GM18526 (cell line): ENCODE results near the gene UBASH3A.

ENCODE experiments used
- POLR2A ChIP-seq: IDR thresholded peaks from 3 replicates; pipeline ENCODE4 v1.6.1; 2011; ENCODE audit not compliant: insufficient read length; ENCODE audit errors: extremely low read depth

Gene UBASH3A

DNA sequence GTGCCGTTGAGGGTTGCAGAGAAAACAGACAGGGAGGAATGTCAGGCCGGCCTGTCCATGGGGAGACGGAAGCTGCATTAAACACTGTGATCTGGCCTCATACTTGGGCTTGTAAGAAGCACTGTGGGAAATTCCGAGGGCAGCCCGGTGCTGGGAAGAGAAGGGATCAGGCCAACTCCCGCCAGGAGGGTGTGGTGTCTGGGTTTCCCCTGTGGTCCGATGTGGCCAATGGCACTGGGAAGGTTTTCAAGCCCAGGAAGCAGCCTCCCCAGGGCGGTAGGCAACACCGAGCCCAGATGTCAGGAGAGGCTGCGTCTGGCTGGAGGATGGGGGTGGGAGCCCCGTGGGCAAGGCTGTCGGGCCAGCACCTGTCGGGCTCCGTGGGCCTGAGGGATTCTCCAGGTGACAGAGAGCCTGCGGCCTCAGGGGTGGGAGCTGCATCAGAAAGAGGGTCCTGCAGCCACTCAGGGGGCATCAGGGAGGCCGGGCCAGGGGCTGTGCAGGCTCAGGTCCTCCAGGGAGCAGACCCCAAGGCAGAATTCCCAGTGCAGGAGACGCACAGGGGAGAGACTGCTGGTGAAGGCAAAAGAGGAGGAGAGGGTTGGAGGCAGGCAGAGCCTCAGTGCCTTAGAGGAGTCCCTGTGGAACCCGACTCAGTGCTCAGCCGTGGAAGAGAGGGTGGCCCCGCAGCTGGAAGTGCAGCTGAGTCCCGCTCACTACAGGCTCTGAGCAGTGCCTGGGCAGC is 8.4 kb downstream of the UBASH3A start:
- no peak for TF ChIP-seq POLR2A

DNA sequence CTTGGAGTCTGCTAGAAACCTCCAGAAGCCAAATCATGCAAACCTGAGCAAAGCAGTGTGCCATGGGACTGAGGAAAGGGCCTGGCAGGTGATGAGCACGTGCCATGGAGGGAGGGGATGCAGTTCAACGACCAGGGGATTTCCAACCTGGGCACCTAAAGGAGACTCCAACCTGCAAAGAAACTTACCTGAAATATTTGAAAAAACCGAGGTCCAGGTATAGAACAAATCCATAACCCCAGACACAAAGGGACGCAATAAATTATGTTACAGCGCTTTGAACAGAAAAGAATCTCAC is 8.9 kb downstream of the UBASH3A start:
- no peak for TF ChIP-seq POLR2A

DNA sequence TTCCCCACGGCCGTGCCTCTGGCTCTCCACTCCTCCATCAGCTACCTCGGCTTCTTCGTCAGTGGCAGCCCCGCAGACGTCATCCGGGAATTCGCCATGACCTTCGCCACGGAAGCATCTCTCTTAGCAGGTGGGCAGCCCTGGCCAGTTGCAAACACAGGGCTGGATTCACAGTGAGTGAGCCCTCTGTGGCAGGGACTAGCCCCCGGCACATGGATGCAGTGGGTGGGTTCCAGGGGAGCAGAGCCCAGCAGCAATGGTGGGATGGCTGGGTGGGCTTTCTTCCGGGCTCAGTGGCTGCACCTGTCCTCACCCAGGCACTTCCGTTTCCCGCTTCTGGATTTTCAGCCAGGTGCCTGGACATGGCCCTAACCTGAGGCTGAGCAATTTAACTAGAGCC is 9.4 kb downstream of the UBASH3A start:
- no peak for TF ChIP-seq POLR2A

DNA sequence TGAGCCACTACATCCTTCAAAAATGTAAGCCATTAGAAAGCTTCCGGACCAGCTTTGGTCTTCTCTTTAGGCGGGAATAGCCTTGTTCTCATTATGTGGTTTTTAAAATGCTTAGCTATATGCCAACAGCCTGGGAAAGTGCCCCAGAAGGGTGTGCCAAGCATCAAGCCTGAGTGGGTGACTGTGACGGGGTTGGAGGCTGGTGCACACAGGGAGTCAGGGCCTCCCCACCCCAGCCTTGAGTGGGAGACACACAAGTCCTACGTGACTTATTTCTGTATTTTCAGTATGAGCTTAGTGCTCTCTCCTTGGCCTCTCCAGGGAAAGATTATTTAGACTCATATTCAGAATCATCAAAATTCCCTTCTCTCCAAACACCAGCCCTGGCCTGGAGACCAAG is 9.8 kb downstream of the UBASH3A start:
- no peak for TF ChIP-seq POLR2A

DNA sequence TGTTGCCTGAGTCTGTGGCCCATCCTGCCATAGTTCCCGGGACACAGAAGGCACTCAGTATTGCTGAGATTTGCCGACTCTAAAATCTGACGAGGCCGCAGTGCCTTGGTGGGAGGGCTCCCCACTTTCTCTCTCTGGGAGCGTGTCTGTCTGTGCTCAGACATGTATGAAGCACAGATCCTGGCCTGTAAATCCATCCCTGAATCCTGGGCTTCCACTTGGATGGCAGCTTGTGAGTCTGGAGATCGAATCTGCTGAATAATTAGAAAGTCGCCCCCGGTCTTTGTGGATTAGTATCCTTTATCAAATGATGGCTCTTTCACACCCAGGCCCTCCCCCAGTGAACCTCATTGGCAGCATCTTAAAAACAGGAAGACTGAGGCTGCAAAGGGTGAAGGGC is 10.4 kb downstream of the UBASH3A start:
- no peak for TF ChIP-seq POLR2A

DNA sequence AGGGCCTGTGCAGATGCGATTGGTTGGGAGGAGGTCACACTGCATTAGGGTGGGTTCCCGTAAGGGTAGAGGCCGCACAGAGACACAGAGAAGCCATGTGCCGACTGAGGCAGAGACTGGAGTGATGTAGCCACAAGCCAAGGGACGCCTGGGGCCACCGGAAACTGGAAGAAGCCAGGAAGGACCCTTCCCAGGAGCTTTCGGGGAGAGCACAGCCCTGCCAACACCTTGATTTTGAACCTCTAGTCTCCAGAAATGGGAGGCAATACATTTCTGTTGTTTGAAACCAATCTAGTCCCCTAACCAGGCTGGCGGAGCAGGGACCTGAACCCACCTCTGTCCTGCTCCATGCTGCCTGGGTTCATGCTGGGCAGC is 10.8 kb downstream of the UBASH3A start:
- TF ChIP-seq POLR2A, result no peak

DNA sequence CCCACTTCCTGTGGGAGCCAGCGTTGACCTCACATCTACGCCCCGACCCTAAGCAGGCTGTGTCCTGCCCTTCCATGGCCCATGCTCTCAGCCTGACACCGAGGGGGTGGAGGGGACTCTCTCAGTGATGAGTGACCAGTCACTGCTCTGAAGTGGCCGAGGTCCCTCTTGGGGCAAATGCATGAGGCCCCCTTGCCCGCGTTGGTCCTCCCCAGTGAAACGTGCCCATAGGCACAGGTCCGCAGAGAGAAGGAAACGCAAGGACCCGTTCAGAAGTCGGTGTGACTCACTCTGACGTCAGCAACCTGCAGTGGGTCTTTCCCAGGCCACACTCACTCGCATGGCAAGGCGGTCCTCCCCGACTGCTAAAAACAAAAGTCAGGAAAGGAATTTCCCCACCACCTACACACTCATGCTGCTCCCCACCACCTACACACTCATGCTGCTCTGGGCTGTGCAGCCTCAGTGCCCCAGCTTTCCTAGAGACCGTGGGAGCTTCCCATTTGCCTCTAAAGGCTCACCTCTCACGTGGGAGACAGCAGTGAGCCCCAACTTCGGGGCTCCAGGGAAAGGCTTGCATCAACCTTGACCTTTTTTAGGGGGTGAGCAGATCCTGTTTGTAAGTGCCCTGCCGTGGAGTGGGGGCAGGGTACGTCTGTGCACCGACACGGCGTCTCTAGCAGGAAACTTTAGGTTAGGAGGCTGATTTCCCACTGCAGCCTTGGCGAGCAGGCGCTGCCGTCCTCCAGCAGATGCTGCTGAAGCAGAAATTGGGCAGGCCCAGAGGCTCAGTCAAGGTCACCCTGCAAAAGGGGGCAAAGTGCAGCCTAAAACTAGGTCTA is 11.4 kb downstream of the UBASH3A start:
- no peak for TF ChIP-seq POLR2A

DNA sequence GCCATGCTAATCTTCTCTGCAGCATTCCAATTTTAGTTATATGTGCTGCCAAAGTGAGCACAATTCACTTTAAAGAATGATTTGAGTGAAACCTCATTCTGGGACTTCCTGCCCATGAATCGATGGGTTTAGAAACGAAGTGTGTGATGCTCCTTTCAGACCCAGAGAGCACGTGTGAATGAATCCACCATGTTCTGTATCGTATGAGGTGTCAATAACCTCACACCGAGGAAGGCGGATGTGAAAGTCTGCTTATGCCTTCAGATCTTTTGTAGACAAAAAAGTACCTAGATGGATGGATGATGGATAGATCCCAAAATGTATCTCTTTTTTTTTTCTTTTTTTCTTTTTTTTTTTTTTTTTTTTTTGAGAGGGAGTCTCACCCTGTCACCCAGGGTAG is 13.8 kb downstream of the UBASH3A start:
- no peak for TF ChIP-seq POLR2A

DNA sequence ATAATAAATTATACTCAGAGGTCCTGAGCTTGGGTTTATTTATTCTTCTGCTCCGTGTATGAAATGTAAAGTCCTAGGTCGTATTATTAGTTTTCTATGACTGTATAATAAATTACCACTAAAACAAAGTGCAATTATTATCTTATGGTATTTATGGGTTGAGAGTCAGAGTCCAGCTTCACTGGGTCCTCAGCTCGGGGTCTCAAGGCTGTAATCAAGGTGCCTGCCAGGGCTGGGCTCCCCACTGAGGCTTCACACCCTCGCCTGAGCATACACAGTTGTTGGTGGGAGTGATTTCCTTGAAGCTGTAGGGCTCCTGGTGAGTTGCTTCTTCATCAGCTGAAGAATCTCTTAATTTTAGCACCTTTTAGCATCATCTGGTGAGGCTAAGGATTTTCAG is 15.2 kb downstream of the UBASH3A start:
- no peak for TF ChIP-seq POLR2A

DNA sequence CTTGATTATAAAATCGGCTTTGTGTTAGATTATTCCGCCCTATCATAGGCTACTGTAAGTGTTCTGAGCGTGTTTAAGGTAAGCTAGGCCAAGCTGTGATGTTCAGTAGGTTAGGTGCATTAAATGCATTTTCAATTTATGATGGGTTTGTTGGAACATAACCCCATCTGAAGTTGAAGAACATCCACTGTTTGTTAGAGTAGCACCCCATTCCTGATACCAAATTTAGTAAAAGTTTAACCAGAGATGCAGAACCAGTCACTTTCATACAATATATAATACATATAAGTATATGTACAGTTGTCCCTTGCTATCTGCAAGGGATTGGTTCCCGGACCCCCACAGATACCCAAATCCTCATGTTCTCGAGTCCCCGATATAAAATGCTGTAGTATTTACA is 16.1 kb downstream of the UBASH3A start:
- TF ChIP-seq POLR2A, result no peak

DNA sequence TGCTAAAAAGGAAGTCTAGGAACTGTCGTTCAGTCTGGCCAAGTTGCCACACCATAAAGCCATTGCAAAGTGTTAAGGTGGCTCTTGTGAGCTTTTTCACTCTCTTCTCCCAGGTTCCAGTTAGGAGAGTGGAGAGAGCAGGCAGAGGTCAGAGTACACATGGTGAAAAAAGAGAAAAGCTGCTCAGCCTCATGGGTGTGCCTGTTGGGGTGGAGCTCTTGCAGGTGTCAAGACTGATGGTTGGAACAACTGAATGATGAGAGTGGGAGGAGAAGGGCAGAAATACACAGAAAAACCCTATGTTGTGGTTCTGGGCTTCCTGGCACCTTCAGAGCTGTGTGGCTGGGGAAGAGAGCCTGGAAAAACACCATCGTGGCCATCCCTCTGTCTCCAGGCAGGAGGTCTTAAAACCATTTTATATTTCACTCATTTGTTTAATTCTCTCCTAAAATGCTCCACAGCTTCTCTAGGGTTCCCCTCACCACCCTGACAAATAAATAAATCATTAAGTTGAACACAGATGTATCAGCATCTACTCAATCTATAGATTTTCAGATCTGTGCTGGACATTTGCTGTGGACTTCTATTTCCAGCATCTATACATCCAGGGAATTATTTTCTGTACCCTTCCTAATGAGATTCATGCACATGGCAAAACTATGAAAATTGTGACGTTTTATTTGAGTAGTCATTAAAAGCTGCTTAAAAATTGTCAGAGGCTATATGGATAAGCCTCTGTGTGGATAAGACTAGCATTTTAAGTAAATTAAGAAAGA is 17.5 kb downstream of the UBASH3A start:
- no peak for TF ChIP-seq POLR2A

DNA sequence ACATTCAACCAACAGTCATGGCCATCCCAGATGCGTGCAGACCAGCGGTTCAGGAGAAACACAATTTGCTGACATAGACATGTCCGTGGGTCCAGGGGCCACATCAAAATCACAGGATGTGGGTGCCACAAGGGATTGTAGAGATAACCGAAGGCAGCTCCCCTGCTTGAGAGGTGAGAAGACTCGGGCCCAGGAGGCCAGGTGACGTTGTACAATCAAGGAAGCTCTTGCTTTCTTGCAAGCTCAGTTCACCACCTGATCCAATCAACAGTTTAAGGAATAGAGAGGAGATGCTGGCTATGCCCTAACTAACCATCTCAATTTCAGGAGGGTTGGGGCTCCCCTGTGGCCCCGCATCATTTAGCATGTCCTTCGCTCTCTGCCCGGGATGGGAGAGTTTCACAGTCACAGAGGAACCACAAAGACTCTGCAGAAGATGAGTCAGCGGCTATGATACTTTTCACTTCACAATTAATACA is 19.5 kb downstream of the UBASH3A start:
- TF ChIP-seq POLR2A, result no peak

DNA sequence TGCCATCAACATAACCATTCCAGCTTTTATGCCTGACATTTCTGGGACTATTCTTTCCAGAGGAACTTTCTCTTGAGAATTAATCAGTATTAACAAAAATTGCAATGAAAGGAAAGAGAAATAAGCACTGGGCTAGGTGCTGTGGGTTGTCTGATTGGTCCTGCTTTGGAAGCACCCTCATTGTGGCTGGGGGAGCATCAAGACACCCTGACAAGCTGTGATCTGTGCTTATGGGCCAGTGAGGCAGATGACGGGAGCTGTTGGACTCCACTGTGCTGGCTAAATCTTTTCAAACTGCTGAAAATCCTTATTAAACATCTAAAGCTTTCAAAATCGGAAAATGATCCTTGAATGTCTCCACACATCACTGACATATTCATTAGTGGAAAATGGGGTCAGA is 20.0 kb downstream of the UBASH3A start:
- TF ChIP-seq POLR2A, result no peak

DNA sequence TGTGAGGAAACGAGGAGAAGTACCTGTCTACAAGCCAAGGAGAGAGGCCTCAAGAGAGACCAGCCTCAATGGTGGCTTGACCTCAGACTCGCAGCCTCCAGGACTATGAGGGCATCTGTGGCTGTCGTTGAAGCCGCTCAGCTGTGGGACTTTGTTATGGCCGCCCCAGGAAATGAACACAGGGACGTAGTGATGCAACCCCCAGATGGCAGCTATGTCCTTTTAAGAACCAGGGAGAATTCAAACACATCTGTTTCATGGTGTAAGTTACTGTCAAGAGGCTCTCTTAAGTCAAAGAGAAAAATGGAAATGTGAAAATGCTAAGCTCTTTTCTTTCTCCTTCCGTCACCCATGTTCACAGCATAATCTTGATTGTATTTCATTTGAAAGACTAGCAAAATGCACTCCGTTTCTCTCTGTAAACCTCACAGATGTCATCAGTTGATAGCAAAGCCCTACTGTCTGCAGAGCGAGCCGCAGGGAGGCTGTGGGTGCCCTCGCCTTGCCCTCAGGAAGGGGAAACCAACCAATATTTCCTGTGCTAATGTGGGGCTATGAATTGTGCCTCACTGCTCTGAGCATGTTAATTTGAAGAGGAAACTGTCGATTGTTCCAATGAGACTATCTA is 21.3 kb downstream of the UBASH3A start:
- TF ChIP-seq POLR2A, result no peak

DNA sequence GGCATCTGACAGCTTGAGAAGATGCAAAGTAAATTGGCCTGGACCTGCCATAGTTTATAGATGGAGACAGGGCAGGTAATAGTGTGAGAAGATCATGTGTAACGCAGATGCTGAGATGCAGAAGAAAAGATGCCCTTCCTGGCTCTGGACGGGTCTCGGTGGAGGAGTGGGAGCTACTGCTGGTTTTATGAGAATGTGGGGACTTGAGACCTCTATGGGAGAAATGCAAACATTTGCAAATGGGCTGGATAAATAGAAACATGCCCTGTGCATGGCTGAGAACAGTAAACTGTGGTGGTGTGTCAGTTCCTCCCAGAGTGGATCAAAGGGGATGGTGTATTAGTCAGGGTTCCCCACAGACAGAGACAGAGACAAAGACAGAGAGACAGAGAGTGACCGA is 21.9 kb downstream of the UBASH3A start:
- TF ChIP-seq POLR2A, result no peak
